GM18511 (cell line): ENCODE results near the gene ANKRD11.

Experiments used
- ATAC-seq: cut with Tn5 transposase; IDR thresholded peaks from one replicate; pipeline ENCODE4 v1.9.1; 2021; ENCODE audit warnings: mild to moderate bottlenecking, moderate library complexity; ENCODE audit not compliant: unreplicated experiment

Gene ANKRD11

GRCh38 chr16:89355686-89356085 lies 134.7 kb downstream of the ANKRD11 start:
- ATAC-seq = no peak

- ATAC-seq = no peak
These were observed 135.4 kb downstream of the ANKRD11 start for GRCh38 chr16:89355007-89355406.

- ATAC-seq = no peak
These were observed 136.0 kb downstream of the ANKRD11 start for GRCh38 chr16:89354325-89354724.

- no peak for ATAC-seq
These were observed 138.2 kb downstream of the ANKRD11 start for GRCh38 chr16:89352091-89352681.

- ATAC-seq = no peak
These were observed 138.7 kb downstream of the ANKRD11 start for GRCh38 chr16:89351645-89352044.

GRCh38 chr16:89350701-89351380 lies 139.5 kb downstream of the ANKRD11 start:
- ATAC-seq = no peak

- ATAC-seq = no peak
These were observed 140.3 kb downstream of the ANKRD11 start for GRCh38 chr16:89349947-89350633.

- no peak for ATAC-seq
These were observed 142.6 kb downstream of the ANKRD11 start for GRCh38 chr16:89347807-89348206.

GRCh38 chr16:89346869-89347268 lies 143.5 kb downstream of the ANKRD11 start:
- ATAC-seq = no peak

- no peak for ATAC-seq
These were observed 144.7 kb downstream of the ANKRD11 start for GRCh38 chr16:89345642-89346150.

GRCh38 chr16:89344846-89345611 lies 145.3 kb downstream of the ANKRD11 start:
- ATAC-seq = no peak

GRCh38 chr16:89344458-89344834 lies 145.9 kb downstream of the ANKRD11 start:
- no peak for ATAC-seq

GRCh38 chr16:89343501-89344457 lies 146.6 kb downstream of the ANKRD11 start:
- no peak for ATAC-seq

- ATAC-seq = no peak
These were observed 148.4 kb downstream of the ANKRD11 start for GRCh38 chr16:89341697-89342694.

- no peak for ATAC-seq
These were observed 149.1 kb downstream of the ANKRD11 start for GRCh38 chr16:89341279-89341678.

- ATAC-seq = no peak
These were observed 151.5 kb downstream of the ANKRD11 start for GRCh38 chr16:89338863-89339262.

GRCh38 chr16:89337965-89338364 lies 152.4 kb downstream of the ANKRD11 start:
- ATAC-seq = no peak

GRCh38 chr16:89335803-89336485 lies 154.4 kb downstream of the ANKRD11 start:
- no peak for ATAC-seq
